Measurements from ENCODE around the gene MGA.

DNA sequence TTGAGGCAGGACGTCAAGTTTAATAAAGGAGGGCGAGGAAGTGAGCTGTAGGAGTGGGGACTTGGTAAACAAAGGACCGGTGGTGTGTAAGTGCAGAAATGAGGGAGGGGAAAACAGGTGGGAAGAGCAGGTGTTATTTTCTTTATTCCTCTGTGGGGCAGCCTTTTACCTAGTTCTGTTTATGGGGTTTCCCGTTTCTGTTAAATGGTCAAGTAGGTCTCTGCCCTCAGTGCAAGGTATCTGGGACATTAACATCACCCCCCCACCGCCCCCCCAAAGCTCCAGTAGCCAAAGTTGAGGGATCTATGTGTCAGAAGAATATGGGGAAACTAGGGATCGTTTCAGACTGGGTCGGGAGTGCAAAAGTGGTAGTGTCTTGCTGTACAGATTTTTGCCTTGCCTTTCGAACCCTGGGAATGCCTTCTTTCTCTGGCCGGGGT lies 893 bp downstream of the MGA start:
- TF ChIP-seq CTCF (optimal IDR thresholded peaks at IDR 0.05 in 1 of 3, IDR thresholded peaks at IDR 0.05 in 1 of 3, conservative IDR thresholded peaks at IDR 0.05 in 1 of 3; ENCODE audit: extremely low read depth in 1 of 3, insufficient read depth in 2 of 3, low read length in 3 of 3) (no peak), EZH2 (IDR thresholded peaks at IDR 0.05; ENCODE audit: low read length) (no peak)

All from keratinocyte (primary cell).